GM10266 (cell line): ENCODE measurements around the gene NUDT3.
"Not testable (repeated sequence)": the region's sequence is repeated elsewhere in the genome, so short reads cannot be mapped to it uniquely, and the experiment has no call there.

Experiments used
- DNase-seq: peaks from one replicate; pipeline ENCODE4 v3.0.0; 2012; ENCODE audit errors: extremely low spot score
- TF ChIP-seq, protein P1 (sequence below): IDR thresholded peaks from 2 replicates; pipeline ENCODE4 v1.5.1; 2012; ENCODE audit warnings: mild to moderate bottlenecking, low read depth; ENCODE audit not compliant: control insufficient read depth, insufficient read depth; ENCODE audit errors: missing control alignments

NUDT3 gene

DNA sequence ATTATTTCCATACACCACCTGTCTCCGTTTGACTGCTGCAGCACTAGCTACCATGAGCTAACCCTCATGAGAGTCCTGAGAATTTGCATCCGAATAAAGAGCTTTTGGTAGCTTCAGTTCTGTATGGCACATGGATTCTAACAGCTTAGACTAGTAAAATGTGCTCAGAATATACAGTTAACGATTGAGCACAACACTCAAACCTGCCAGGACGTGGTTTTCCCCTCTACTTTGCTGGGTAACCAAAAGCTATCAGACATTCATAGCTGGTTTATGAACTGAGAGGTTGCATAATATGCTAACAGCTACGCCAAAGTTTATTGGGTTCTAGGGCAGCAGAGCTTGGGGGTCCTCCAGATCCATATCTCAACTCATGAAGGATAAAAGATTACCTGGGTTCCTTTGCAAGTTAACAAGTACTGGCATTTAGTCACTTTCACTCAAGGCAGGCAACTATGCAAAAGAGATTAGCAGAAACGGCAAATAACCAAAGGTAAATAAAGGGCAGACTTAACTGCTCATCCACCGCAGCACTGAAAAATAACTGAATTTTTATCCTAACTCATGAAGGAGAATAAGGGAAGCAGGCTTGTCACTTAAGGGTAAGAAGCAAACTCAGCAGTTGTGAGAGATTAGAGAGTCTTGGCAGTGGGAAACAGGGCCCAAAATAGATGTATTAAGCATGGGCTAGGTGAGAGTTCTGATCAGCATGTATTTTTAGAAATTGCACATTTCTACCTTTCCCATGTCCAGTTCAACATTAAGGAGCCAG, 29.4 kb downstream of the NUDT3 start:
- TF ChIP-seq, protein P1, sequence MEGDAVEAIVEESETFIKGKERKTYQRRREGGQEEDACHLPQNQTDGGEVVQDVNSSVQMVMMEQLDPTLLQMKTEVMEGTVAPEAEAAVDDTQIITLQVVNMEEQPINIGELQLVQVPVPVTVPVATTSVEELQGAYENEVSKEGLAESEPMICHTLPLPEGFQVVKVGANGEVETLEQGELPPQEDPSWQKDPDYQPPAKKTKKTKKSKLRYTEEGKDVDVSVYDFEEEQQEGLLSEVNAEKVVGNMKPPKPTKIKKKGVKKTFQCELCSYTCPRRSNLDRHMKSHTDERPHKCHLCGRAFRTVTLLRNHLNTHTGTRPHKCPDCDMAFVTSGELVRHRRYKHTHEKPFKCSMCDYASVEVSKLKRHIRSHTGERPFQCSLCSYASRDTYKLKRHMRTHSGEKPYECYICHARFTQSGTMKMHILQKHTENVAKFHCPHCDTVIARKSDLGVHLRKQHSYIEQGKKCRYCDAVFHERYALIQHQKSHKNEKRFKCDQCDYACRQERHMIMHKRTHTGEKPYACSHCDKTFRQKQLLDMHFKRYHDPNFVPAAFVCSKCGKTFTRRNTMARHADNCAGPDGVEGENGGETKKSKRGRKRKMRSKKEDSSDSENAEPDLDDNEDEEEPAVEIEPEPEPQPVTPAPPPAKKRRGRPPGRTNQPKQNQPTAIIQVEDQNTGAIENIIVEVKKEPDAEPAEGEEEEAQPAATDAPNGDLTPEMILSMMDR = no peak
- peak; percentile 28 for DNase-seq

DNA sequence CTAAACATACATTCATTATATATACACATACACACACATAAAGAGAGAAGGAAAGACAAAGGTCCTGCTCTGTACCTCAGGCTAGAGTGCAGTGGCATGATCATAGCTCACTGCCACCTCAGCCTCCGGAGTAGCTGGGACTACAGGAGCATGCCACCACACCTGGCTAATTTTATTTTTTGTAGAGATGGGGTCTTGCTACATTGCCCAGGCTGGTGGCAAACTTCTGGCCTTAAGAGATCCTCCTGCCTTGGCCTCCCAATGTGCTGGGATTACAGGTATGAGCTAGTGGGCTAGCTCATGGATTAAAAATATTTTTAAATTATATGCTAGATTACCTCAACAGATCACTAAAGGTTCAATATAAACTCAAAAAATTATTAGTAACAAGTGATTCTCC, 30.3 kb downstream of the NUDT3 start:
- DNase-seq = no peak
- TF ChIP-seq, protein P1 = no peak

- no peak for DNase-seq
- TF ChIP-seq, protein P1 = no peak
These were observed 31.9 kb downstream of the NUDT3 start for GRCh38 chr6:34360556-34360955.

GRCh38 chr6:34359418-34360158, 32.9 kb downstream of the NUDT3 start:
- DNase-seq = no peak
- TF ChIP-seq, protein P1 = no peak

DNA sequence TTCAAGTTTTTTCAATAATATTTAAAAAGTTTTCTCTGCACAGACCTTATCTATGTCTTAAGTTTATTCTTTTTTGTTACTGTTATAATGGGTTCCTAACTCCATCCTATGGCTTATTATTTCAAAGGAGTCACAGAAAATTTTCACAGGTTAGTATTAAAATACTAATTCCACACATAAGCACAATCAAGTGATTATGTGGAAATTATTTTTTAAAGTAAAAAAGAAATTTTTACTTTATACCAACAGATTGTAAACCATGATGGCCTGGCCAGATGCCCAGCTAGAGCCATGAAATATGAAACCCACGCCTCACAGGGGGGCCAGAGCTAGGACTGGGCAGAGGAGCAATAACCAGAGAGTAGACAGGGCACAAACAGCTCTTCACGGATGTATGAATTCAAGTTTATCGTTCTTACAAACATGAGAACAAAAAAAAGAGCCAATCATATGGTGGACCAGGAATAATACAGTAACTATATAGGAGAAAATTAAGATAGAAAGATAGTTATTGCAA, 34.0 kb downstream of the NUDT3 start:
- DNase-seq = no peak
- TF ChIP-seq, protein P1 = no peak

- DNase-seq = no peak
- TF ChIP-seq, protein P1 = no peak
These were observed 34.5 kb downstream of the NUDT3 start for GRCh38 chr6:34357937-34358336.

DNA sequence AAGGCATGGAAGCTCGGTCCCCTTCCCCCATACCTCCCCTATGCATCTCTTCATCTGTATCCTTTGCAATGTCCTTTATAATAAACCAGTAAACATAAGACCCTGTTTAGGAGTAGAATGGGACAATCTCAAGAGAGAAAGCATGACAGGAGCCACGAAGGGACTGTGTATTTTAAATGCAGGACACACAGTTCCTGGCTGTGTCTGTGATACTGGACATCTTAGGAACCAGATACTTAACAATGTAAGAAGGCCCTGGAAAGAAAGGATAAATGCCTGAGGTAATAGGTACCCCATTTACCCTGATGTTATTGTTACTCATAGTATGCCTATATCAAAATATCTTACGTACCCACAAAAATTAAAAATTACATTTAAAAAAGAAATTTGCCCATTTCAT, 36.6 kb downstream of the NUDT3 start:
- DNase-seq = no peak

GRCh38 chr6:34354230-34354629, 38.2 kb downstream of the NUDT3 start:
- DNase-seq = not testable (repeated sequence)

More for the DNA sequence above, 36.6 kb downstream of the NUDT3 start:
- TF ChIP-seq, protein P1 = no peak

- not testable (repeated sequence) for DNase-seq
These were observed 38.9 kb downstream of the NUDT3 start for GRCh38 chr6:34353530-34353929.
